IPS-18a (cell line): ENCODE results near the gene DPM3.

ENCODE experiments used
- H3K27ac ChIP-seq: one replicate; pipeline ENCODE4 v1.5.1; 2013; ENCODE audit warnings: low read length
- H3K27me3 ChIP-seq: one replicate; pipeline ENCODE4 v1.6.1; 2013; ENCODE audit warnings: mild to moderate bottlenecking, low read length; ENCODE audit not compliant: control insufficient read depth, insufficient read depth
- H3K36me3 ChIP-seq: one replicate; pipeline ENCODE4 v1.6.1; 2013; ENCODE audit warnings: low read depth, low read length; ENCODE audit not compliant: control insufficient read depth
- H3K4me1 ChIP-seq: one replicate; pipeline ENCODE4 v1.6.1; 2013; ENCODE audit warnings: low read depth, low read length; ENCODE audit not compliant: control insufficient read depth
- H3K4me3 ChIP-seq: one replicate; pipeline ENCODE4 v1.5.1; 2013; ENCODE audit warnings: low read length
- H3K9ac ChIP-seq: one replicate; pipeline ENCODE4 v1.6.1; 2013; ENCODE audit warnings: mild to moderate bottlenecking, low read length, moderate library complexity
- H3K9me3 ChIP-seq: one replicate; pipeline ENCODE4 v1.6.1; 2013; ENCODE audit warnings: low read depth, low read length; ENCODE audit not compliant: control insufficient read depth

The DPM3 gene

GRCh38 chr1:155182052-155182550 lies 41.8 kb upstream of the DPM3 start:
- peaks cover 36% of the 10 kb centered on the region for H3K36me3 ChIP-seq
- H3K4me3 ChIP-seq: no peak overlapping the region
- H3K4me1 ChIP-seq: peaks cover 15% of the 10 kb centered on the region
- H3K27ac ChIP-seq: no peak overlapping the region
- H3K27me3 ChIP-seq: no peaks in the 10 kb centered on the region
- no peak overlapping the region for H3K9ac ChIP-seq
- no peaks in the 10 kb centered on the region for H3K9me3 ChIP-seq

DNA sequence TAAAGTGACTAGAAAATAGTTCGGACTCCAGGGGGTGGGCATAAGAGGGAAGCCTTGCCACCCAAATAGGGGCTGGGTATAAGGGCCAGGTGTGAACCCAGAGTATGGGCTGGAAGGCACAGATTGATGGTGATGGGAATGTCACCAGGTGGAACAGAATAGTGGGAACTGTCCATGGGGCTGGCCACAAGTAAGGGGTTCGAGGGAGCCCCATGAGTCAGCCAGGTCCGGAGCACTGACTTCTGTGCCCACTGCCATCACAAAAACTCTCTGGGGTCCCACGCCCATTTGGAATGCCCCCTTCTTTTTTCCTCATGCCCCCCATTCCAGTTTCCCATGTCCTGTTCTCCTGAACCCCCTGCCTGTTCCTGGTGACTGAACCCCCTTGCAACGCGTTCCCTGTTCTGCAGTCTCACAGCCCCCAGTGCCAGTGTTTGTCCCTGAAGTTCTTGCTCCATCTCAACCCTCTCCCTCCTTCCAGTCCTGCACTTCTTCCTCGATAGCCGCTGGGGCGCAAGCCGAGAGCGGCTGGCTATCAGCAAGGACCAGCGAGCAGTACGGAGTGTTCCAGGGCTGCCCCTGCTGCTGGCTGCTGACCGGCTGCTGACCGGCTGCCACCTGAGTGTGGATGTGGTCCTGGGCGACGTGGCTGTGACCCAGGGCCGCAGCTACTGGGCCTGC lies 41.2 kb upstream of the DPM3 start:
- Histone ChIP-seq H3K36me3 (peaks cover 40% of the 10 kb centered on the region), H3K27ac (no peak overlapping the region), H3K9me3 (no peaks in the 10 kb centered on the region)

DNA sequence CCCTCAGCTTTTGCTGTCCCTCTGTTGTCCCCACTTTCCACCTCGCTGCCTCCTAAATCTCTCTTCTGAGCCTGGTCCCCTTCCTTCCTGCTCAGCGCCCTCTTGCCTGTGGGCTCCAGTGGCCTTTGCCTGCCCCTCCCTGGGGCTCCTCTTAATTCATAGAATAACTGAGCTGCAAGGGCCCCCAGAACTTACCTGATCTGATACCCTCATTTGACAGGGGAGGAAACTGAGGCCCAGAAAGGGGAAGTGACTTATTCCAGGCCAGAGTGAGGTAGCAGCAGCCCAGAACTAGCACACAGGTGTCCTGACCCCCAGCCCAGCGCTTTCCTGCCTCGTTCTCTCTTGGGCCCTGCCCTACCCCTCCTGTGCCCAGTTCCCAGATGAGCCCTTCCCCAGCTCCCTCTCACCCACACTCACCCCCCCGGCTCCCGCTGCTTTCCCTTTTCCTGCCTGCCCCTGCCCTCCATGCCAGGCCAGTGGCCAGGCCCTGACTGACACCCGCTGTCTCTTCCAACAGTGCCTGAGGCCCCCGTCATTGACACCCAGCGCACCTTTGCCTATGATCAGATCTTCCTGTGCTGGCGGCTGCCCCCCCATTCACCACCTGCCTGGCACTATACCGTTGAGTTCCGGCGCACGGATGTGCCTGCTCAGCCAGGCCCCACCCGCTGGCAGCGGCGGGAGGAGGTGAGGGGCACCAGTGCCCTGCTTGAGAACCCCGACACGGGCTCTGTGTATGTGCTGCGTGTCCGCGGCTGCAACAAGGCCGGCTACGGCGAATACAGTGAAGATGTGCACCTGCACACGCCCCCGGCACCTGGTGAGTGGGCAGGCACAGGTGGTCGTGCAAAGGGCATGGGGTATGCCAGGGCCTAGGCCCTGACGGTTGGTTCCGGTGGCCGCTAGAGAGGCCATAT lies 39.0 kb upstream of the DPM3 start:
- Histone ChIP-seq H3K36me3 (peaks cover 40% of the 10 kb centered on the region), H3K9ac (no peak overlapping the region), H3K27ac (no peak overlapping the region), H3K4me1 (no peaks in the 10 kb centered on the region), H3K27me3 (no peaks in the 10 kb centered on the region), H3K4me3 (no peak overlapping the region), H3K9me3 (no peaks in the 10 kb centered on the region)

More for the DNA sequence above, 41.2 kb upstream of the DPM3 start:
- Histone ChIP-seq H3K9ac (no peak overlapping the region), H3K4me3 (no peak overlapping the region), H3K27me3 (no peaks in the 10 kb centered on the region), H3K4me1 (peaks cover 13% of the 10 kb centered on the region)

DNA sequence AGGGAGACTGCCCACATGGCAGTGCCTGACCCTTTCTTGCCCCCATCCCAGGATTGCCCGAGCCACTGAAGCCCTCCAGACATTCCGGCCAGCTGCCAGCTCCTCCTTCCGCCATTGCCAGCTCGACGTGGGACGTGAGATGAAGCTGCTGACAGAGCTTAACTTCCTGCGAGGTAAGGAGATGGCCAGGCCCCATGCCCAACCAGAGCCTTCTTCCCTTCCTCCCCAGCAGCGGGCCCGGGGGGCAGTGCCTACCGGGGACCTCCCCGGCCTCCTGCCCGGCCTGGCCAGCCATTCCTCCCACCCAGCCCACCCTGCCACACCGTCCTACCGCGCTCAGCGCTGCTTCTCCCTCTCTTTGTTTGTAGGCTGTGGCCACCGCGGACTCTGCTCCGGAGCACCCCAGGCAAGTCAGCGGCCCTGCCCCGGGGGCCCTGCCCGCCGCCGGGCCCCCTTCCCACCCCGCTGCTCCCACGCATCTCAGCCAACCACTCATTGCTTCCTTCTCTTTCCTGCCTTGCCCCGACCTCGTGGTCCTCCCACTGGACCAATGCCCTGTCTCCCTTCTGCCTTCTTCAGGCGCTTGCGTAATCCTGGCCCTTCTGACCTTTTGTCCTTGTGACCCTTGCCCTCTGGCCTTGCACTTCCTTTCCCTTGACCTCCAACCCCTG lies 38.2 kb upstream of the DPM3 start:
- Histone ChIP-seq H3K9ac (no peak overlapping the region), H3K27ac (no peak overlapping the region), H3K27me3 (no peaks in the 10 kb centered on the region), H3K4me3 (no peak overlapping the region), H3K9me3 (no peaks in the 10 kb centered on the region), H3K4me1 (peaks cover 4% of the 10 kb centered on the region), H3K36me3 (peaks cover 39% of the 10 kb centered on the region)

- Histone ChIP-seq H3K4me1 (peaks cover 4% of the 10 kb centered on the region), H3K9ac (no peak overlapping the region), H3K27ac (no peak overlapping the region), H3K4me3 (no peak overlapping the region), H3K27me3 (no peaks in the 10 kb centered on the region), H3K9me3 (no peaks in the 10 kb centered on the region), H3K36me3 (peaks cover 35% of the 10 kb centered on the region)
These were observed 37.6 kb upstream of the DPM3 start for GRCh38 chr1:155177918-155178281.

DNA sequence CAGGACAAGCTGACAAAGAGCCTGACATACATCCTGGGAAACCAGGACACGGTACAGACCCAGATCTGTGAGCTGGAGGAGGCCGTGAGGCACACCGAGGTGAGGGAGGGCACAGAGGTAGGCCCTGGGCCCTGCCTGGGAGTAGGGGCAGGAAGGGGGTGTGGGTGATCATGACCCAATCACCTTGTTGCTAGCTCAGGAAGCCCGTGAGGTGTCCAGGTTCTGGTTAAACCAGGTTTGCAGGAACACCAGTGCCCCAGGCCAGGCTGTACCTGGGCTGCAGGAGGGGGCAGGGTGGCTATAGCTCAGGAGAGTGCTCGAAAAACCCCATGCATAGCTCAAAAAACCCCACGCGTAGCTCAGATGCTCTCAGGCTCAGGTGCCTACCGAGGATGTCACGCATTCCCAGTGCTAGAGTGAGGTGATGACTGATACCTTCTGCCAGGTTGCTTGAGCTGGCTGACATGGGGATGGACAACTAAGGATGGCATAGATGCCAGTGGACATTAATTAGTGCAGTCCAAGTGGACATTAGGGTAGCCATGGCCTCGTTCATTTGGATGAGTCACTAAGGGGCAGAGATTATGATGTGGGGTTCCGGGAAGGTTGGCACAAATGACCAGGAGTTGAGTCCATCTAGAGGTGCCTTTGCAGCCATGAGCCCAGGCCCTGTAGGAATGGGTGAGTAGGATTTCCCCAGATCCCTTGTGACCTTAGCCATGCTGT lies 37.0 kb upstream of the DPM3 start:
- Histone ChIP-seq H3K4me3 (no peak overlapping the region), H3K27ac (no peak overlapping the region), H3K36me3 (peaks cover 35% of the 10 kb centered on the region), H3K4me1 (peaks cover 6% of the 10 kb centered on the region), H3K9ac (no peak overlapping the region), H3K27me3 (no peaks in the 10 kb centered on the region), H3K9me3 (no peaks in the 10 kb centered on the region)

DNA sequence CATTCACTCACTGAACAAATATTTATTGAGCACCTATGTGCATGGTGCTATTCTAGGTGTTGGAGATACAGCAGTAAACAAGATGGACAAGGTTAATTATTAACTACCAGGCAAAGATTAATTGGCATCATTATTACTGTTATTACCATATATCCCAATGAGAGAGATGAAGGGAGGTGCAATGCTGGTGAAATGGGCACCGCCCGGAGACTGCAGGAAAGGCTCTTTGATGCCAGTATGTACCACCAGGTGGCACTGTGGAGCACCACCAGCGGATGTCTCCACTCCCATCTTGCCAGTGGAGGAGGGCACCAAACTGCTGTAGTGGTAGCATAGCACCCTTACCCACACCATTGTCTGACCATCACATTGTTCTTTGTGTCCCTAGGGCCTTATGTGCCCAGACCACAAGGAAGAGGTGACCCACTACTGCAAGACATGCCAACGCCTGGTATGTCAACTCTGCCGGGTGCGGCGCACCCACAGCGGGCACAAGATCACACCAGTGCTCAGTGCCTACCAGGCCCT lies 36.3 kb upstream of the DPM3 start:
- H3K36me3 ChIP-seq: peaks cover 32% of the 10 kb centered on the region
- H3K27me3 ChIP-seq: no peaks in the 10 kb centered on the region
- no peak overlapping the region for H3K4me3 ChIP-seq
- no peak overlapping the region for H3K9ac ChIP-seq
- peaks cover 11% of the 10 kb centered on the region for H3K4me1 ChIP-seq
- H3K9me3 ChIP-seq: no peaks in the 10 kb centered on the region
- H3K27ac ChIP-seq: no peak overlapping the region

DNA sequence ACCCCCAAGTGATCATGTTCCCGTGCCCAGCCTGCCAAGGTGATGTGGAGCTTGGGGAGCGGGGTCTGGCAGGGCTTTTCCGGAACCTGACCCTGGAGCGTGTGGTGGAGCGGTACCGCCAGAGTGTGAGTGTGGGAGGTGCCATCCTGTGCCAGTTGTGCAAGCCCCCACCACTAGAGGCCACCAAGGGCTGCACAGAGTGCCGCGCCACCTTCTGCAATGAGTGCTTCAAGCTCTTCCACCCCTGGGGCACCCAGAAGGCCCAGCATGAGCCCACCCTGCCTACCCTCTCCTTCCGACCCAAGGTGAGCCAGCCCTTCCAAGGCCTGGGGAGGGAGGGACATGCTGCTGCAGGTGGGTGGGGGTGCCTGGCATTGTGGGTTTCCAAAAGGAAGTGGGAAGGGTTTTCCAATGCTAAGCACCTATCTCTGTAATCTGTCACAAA lies 35.6 kb upstream of the DPM3 start:
- Histone ChIP-seq H3K4me1 (peaks cover 11% of the 10 kb centered on the region), H3K27me3 (no peaks in the 10 kb centered on the region), H3K9me3 (no peaks in the 10 kb centered on the region), H3K27ac (no peak overlapping the region), H3K4me3 (no peak overlapping the region), H3K9ac (no peak overlapping the region), H3K36me3 (peaks cover 27% of the 10 kb centered on the region)

- H3K27ac ChIP-seq: no peak overlapping the region
- H3K4me3 ChIP-seq: peak overlapping the region; percentile 94
- peaks cover 28% of the 10 kb centered on the region for H3K36me3 ChIP-seq
- H3K27me3 ChIP-seq: no peaks in the 10 kb centered on the region
- peak overlapping the region; percentile 84 for H3K9ac ChIP-seq
- peaks cover 11% of the 10 kb centered on the region for H3K4me1 ChIP-seq
- no peaks in the 10 kb centered on the region for H3K9me3 ChIP-seq
These were observed 35.1 kb upstream of the DPM3 start for GRCh38 chr1:155175281-155175926.

DNA sequence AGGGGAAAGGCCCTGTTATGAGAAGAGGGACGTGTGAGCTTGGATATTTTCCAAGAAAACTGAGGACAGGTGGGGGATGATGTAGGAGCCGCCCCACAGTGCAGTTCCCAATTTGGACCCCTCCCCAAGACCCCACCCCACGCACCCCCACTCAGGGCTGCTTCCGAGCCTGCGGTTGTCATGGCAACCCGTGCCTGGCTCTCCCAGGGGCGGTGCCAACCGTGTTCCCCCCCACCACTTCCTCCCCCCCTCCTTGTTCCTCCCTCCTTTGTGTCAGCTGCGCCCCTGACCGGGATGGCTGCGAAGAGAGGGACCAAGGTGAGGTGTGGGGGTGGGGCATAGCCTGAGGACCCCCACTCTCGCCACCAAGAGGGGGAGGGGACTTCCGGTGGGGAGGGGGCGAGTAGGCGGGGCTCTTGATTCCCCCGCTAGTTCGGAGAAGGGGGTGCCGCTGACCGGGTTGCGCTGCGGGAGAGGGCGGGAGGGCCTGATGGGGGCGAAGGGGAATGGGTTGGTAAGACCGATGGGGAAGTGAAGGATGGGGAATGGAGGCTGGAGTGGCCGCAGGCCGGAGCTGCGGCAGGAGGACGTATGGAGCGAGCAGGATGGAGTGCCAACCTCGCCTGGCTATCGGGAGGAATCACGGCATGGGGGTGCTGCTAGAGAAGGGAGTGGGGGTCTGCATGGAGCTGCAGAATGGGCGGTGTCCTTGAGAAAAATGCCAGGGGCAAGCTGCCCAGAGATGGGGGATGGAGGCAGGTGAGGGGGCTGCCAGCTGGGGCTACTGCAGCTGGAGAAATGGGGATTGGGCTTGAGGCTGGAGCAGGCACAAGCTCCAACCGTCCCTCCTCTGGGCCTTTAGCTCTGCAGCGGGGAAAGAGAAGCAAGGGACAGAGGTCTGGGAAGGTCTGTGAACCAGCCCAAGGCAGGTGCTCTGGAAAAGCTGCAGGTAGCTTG lies 34.3 kb upstream of the DPM3 start:
- peak overlapping the region; percentile 84 for H3K9ac ChIP-seq
- no peaks in the 10 kb centered on the region for H3K9me3 ChIP-seq
- no peaks in the 10 kb centered on the region for H3K27me3 ChIP-seq
- peaks cover 11% of the 10 kb centered on the region for H3K4me1 ChIP-seq
- peak overlapping the region; percentile 94 for H3K4me3 ChIP-seq
- H3K27ac ChIP-seq: no peak overlapping the region
- peaks cover 29% of the 10 kb centered on the region for H3K36me3 ChIP-seq
